HepG2 (cell line): Measurements from ENCODE around the gene MED20.

Experiments
- EZH2 ChIP-seq: conservative IDR thresholded peaks from 2 replicates; pipeline ENCODE4 v1.6.1; 2012; ENCODE audit warnings: mild to moderate bottlenecking, low read depth, low read length, moderate library complexity
- JUN ChIP-seq: sonication (generic); formaldehyde crosslinking; IDR thresholded peaks from 2 replicates; pipeline ENCODE4 v1.4.0; 2020; ENCODE audit warnings: mild to moderate bottlenecking, missing genetic modification reagents
- PAX8 ChIP-seq: sonication (generic); formaldehyde crosslinking; IDR thresholded peaks from 2 replicates; pipeline ENCODE4 v1.8.0; 2022; ENCODE audit warnings: mild to moderate bottlenecking, missing genetic modification reagents, borderline replicate concordance
- POLR2AphosphoS5 ChIP-seq: IDR thresholded peaks from 2 replicates; pipeline ENCODE4 v1.6.1; 2012; ENCODE audit warnings: low read depth, low read length
- ZBTB46 ChIP-seq: sonication (generic); formaldehyde crosslinking; IDR thresholded peaks from 2 replicates; pipeline ENCODE4 v1.4.0; 2020; ENCODE audit warnings: mild to moderate bottlenecking, missing genetic modification reagents, borderline replicate concordance
- ZNF772 ChIP-seq: sonication (generic); formaldehyde crosslinking; IDR thresholded peaks from 2 replicates; pipeline ENCODE4 v1.5.0; 2020; ENCODE audit warnings: mild to moderate bottlenecking, missing genetic modification reagents
- ZNF891 ChIP-seq: sonication (generic); formaldehyde crosslinking; IDR thresholded peaks from 2 replicates; pipeline ENCODE4 v1.5.0; 2020; ENCODE audit warnings: mild to moderate bottlenecking, missing genetic modification reagents
- TF ChIP-seq, protein P1 (sequence below): sonication (generic); formaldehyde crosslinking; IDR thresholded peaks from 2 replicates; pipeline ENCODE4 v1.5.0; 2020; ENCODE audit warnings: mild to moderate bottlenecking, missing genetic modification reagents, moderate library complexity

- TF ChIP-seq JUN (CRISPR knock-in tag) (no peak), ZNF891 (CRISPR knock-in tag) (no peak), POLR2AphosphoS5 (no peak), ZNF772 (CRISPR knock-in tag) (no peak), PAX8 (CRISPR knock-in tag) (no peak), EZH2 (no peak), ZBTB46 (no peak)
- TF ChIP-seq, protein P1, sequence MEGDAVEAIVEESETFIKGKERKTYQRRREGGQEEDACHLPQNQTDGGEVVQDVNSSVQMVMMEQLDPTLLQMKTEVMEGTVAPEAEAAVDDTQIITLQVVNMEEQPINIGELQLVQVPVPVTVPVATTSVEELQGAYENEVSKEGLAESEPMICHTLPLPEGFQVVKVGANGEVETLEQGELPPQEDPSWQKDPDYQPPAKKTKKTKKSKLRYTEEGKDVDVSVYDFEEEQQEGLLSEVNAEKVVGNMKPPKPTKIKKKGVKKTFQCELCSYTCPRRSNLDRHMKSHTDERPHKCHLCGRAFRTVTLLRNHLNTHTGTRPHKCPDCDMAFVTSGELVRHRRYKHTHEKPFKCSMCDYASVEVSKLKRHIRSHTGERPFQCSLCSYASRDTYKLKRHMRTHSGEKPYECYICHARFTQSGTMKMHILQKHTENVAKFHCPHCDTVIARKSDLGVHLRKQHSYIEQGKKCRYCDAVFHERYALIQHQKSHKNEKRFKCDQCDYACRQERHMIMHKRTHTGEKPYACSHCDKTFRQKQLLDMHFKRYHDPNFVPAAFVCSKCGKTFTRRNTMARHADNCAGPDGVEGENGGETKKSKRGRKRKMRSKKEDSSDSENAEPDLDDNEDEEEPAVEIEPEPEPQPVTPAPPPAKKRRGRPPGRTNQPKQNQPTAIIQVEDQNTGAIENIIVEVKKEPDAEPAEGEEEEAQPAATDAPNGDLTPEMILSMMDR (CRISPR knock-in tag): no peak
Measured at GRCh38 chr6:41922154-41922553, 1.2 kb upstream of the MED20 start.
